ENCODE results near the gene CCDC24.
A peak's percentile ranks its signal among the peaks of the same experiment; 100 is the strongest.

Gene CCDC24

DNA sequence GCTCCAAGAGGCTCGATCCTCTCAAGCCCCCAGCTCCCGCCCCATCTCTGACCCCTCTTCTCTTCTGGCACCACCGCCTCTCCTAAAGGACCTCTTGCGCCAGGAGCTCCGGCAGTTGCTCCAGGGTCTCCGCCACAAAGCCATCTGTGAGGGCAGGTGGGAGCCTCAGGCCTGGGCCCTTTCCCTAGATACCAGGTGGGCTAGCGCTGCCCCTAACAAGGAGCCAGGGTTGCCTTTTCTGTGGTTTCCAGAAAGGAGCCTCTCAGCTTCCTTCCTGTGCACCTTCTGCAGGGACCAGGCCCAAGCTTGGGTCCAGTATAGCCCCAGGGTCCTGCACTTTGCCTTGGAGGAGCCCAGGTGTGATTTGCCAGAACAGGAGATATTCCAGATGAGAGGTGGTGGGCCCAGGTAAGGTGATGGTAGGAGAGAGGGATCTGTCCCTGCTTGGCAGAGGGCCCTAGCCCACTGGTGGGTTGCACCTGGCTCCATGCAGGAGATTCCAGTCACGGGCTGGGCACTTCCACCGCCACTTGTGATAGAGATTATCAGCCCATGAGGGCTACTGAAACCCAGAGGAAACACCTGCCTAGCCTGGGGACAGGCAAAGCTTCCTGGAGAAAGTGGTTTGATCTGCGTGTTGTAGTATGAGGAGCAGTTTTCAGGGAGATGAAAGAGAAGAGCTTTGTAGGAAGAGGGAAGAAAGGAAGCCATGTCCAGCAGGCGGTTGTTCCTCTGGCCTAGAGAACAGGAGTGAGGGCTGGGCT, 1.0 kb downstream of the CCDC24 start:
- peak overlapping the region; percentile 64; the same call in 1 of the 2 replicates for H3K4me3 ChIP-seq (ENCODE audit: low read depth, low read length)
- no peak for DNase-seq (ENCODE audit: low read depth)
- TF ChIP-seq, protein P1, sequence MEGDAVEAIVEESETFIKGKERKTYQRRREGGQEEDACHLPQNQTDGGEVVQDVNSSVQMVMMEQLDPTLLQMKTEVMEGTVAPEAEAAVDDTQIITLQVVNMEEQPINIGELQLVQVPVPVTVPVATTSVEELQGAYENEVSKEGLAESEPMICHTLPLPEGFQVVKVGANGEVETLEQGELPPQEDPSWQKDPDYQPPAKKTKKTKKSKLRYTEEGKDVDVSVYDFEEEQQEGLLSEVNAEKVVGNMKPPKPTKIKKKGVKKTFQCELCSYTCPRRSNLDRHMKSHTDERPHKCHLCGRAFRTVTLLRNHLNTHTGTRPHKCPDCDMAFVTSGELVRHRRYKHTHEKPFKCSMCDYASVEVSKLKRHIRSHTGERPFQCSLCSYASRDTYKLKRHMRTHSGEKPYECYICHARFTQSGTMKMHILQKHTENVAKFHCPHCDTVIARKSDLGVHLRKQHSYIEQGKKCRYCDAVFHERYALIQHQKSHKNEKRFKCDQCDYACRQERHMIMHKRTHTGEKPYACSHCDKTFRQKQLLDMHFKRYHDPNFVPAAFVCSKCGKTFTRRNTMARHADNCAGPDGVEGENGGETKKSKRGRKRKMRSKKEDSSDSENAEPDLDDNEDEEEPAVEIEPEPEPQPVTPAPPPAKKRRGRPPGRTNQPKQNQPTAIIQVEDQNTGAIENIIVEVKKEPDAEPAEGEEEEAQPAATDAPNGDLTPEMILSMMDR (IDR thresholded peaks at IDR 0.05; ENCODE audit: low read depth, low read length, missing control alignments) = no peak

DNA sequence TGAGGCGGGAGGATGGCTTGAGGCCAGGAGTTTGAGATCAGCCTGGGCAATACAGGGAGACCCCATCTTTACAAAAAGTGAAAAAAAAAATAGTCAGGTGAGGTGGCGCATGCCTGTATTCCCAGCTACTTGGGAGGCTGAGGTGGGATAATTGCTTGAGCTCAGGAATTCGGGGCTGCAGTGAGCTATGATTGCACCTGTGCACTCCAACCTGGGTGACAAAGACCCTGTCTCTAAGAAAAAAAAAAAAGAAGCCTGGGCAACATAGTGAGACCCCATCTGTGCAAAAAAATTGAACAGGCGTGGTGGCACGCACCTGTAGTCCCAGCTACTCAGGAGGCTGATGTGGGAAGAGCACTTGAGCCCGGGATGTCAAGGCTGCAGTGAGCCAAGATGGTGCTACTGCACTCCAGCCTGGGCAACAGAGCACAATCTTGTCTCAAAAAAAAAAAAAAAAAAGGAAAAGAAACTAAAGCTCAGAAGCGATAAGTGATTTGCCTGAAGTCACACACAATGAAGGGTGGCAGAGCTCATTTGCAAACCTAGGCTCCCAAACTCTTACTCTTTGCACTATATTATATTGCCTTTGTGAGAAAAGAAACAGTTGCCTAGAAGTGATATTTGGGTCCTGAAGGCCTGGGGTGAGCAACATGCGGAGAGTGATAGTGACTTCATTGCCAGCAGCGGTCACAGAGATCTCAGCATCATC, 2.0 kb downstream of the CCDC24 start:
- H3K4me3 ChIP-seq (ENCODE audit: low read depth, low read length) = no peak overlapping the region
- TF ChIP-seq, protein P1 (IDR thresholded peaks at IDR 0.05; ENCODE audit: low read depth, low read length, missing control alignments) = no peak

DNA sequence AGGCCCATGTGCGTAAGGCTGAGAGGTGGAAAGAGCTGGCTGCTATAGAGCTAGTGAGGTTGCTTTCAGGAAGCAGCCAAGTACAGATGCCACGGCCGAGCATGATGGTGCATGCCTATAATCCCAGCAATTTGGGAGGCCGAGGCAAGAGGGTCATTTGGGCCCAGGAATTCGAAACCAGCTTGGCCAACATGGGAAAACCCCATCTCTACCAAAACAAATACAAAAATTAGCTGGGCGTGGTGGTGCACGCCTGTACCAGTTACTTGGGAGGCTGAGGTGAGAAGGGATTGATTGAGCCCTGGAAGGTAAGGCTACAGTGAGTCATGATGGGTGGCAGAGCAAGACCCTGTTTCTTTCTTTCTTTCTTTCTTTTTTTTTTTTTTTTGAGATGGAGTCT, 2.7 kb downstream of the CCDC24 start:
- TF ChIP-seq, protein P1 (IDR thresholded peaks at IDR 0.05; ENCODE audit: low read depth, low read length, missing control alignments) = no peak
- H3K4me3 ChIP-seq (ENCODE audit: low read depth, low read length) = no peak overlapping the region
- no peak for DNase-seq (ENCODE audit: low read depth)

More for the DNA sequence above, 2.0 kb downstream of the CCDC24 start:
- DNase-seq (ENCODE audit: low read depth) = no peak

DNA sequence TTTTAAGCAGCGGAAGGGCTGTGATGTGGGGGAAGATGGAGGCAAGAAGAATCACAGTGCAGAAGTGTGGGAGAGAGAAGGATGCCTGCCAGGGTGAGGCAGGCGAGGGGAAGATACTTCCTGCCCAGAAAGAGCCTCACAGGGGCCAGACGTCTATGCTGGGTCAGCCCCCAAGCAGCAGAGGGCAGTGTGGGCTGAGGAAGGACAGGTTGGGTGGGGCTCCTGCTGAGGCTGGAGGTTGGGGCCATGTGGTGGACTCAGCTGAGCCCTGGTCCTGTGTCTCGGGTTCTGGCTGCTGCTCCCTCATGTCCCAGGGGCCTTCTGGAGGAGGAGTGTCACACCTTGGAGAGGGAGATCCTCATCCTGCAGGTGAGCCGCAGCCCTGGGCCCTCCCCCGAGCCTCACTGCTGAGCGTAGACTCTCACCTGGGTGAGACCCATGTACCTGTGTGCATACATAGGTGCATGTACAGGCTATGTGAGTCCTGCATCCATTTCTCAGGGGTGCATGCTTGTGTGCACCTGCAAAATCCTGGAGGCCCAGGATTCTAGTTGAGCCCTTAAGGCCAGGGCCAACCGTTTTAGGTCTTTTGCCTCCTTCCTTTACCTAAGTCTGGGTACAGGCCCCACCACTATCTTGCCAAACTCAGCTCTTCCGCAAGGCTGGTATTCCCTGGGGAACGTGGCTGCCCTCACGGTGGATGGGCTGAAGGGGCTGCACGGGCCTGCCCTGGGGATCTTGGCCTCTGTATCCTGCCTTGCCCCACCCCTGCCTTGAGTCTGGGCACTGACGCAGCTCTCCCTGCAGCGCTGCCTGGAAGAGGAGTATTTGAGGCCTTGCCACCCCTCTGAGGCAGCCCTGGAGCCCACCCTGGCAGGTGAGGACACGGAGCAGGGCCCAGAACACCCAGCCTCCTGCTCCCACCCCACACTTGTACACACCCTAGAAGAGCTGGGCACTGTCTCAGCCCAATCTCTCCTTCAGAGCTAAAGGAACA, 3.7 kb downstream of the CCDC24 start:
- no peak for DNase-seq (ENCODE audit: low read depth)
- TF ChIP-seq, protein P1 (IDR thresholded peaks at IDR 0.05; ENCODE audit: low read depth, low read length, missing control alignments) = peak; percentile 56
- H3K4me3 ChIP-seq (ENCODE audit: low read depth, low read length) = no peak overlapping the region

DNA sequence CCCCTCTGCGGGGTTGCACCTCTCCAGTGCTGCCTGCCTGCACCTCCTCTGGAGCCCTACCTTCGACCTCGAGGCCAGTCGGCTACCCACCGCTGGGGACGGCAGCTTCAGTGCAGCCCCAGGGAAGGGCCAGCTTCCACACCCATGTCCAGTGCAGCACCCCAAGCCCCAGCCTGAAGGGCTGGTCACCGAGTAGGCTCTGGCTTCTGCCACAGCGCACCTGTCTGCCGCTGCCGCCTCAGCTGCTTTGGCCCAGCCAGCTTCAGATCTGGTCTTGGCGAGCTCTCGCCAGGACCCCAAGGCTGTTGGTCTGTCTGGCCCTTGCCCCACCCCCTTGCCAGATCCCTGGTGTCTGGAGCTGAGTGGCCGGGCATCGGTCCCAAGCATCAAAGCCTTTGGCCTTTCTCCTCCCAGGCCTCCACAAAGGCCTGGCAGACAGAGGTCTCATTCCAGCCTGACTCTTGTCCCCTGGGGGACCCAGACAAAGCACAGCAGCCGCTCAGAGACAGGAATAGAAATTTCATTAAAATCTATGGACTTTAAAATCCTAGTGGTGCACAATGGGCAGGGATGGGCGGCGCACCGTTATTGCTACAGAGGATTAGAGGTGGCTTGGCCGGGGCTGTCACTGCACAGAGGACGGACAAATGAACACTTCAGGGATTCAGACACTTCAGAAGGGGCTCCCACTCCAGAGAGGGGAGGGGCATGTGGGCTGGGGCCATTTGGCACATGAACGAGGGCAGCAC, 4.8 kb downstream of the CCDC24 start:
- DNase-seq (ENCODE audit: low read depth) = no peak
- TF ChIP-seq, protein P1 (IDR thresholded peaks at IDR 0.05; ENCODE audit: low read depth, low read length, missing control alignments) = no peak
- H3K4me3 ChIP-seq (ENCODE audit: low read depth, low read length) = no peak overlapping the region

DNA sequence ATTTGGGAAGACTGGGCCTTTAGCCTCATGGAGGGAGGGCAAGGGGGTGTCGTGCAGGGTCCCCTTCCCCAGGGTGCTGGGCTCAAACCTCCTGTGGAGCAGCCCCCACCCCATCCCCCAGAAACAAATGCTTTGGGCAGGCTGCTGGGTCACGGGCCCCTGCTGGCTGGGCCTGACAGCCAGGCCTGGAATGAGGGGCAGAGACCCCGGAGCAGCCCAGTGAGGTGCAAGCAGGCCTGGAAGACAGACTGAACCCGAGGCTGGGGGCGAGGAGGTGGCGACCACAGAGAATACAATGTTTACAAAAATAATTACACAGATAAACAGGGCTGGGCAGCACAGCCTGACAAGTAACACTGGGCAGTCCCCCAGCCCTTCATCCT, 5.3 kb downstream of the CCDC24 start:
- DNase-seq (ENCODE audit: low read depth) = no peak
- H3K4me3 ChIP-seq (ENCODE audit: low read depth, low read length) = no peak overlapping the region
- TF ChIP-seq, protein P1 (IDR thresholded peaks at IDR 0.05; ENCODE audit: low read depth, low read length, missing control alignments) = no peak
